HepG2 (cell line): Measurements from ENCODE around the gene KRTAP13-4. TPM values are rescaled to one million over a fixed set of nuclear protein-coding genes. Genes with fewer than 3 reads are reported as not detected.

Experiments
- ATAC-seq: fragments of 200-7000 bp; cut with Tn5 transposase; 3 replicates; pipeline ENCODE4 v1.9.1; 2020; ENCODE audit warnings: mild to moderate bottlenecking, moderate library complexity
- BruUV-seq: library from RNA; stranded (reverse); fragments of 400-500 nt; replicated peaks from 2 replicates; lab custom pipeline; 2021; lab: Mats Ljungman, UMichigan
- CTCF ChIA-PET: fragments of 300-600 bp; formaldehyde crosslinking; extraction: SDS; loops from one replicate; lab custom pipeline; 2021; ENCODE audit warnings: low total read pairs, inconsistent platforms, low intra/inter-chr PET ratio; lab: Yijun Ruan, JAX
- POLR2A ChIA-PET: fragments of 350-600 bp; sonication (Branson Sonifier 250); formaldehyde crosslinking; loops from one replicate; lab custom pipeline; 2020; ENCODE audit warnings: antibody characterized with exemption, inconsistent platforms; lab: Yijun Ruan, JAX
- DNase-seq: peaks from one replicate; pipeline ENCODE4 v3.0.0-alpha.2; 2015; ENCODE audit warnings: low spot score
- FAIRE-seq: peaks from 3 replicates; lab custom pipeline; 2011; peaks lifted over from hg19 to GRCh38; lab: Jason Lieb, UNC
- H2AFZ ChIP-seq: one replicate; pipeline ENCODE4 v1.6.1; 2011; ENCODE audit warnings: low read length, inconsistent platforms
- H3K27ac ChIP-seq: fragments of 300-600 bp; 3 replicates; pipeline ENCODE4 v1.8.0; 2011; ENCODE audit warnings: mixed run types, mild to moderate bottlenecking, mixed read lengths, low read length, inconsistent platforms; ENCODE audit not compliant: insufficient read depth; ENCODE audit errors: extremely low read length
- H3K27me3 ChIP-seq, 2 experiments: fragments of 200-600 bp in 1 of 2; 2 replicates in 1 of 2; 3 replicates in 1 of 2; pipeline versions ENCODE4 v1.6.0 to v1.8.0; 2011; ENCODE audit warnings: low read length in 2 of 2, mild to moderate bottlenecking in 2 of 2, moderate library complexity in 2 of 2, inconsistent platforms in 1 of 2; ENCODE audit not compliant: insufficient read depth in 2 of 2, control insufficient read depth in 1 of 2
- H3K36me3 ChIP-seq, 2 experiments: fragments of 200-600 bp in 1 of 2; replicated peaks in 1 of 2; 2 replicates in 1 of 2; 3 replicates in 1 of 2; pipeline versions ENCODE4 v1.5.1 to v1.8.0; 2011; ENCODE audit warnings: low read length in 2 of 2, inconsistent platforms in 1 of 2; ENCODE audit not compliant: insufficient read depth in 2 of 2, control insufficient read depth in 1 of 2
- H3K4me1 ChIP-seq: 2 replicates; pipeline ENCODE4 v1.5.1; 2012; ENCODE audit warnings: low read length, inconsistent platforms; ENCODE audit not compliant: insufficient read depth
- H3K4me2 ChIP-seq: 2 replicates; pipeline ENCODE4 v1.6.0; 2011; ENCODE audit warnings: low read depth, low read length, inconsistent platforms
- H3K4me3 ChIP-seq, 3 experiments: fragments of 200-600 bp in 1 of 3; sonication (generic), shearing (Covaris generic) in 1 of 3; replicated peaks in 1 of 3; 2 replicates each; pipeline ENCODE4 v1.5.1; 2011 to 2016; ENCODE audit warnings: low read length in 3 of 3, inconsistent platforms in 2 of 3, low read depth in 2 of 3, mild to moderate bottlenecking in 2 of 3, control low read depth in 1 of 3, mixed read lengths in 1 of 3; ENCODE audit not compliant: insufficient read depth in 1 of 3
- H3K79me2 ChIP-seq: one replicate; pipeline ENCODE4 v1.6.1; 2011; ENCODE audit warnings: low read length, inconsistent platforms; ENCODE audit not compliant: insufficient read depth
- H3K9ac ChIP-seq: 2 replicates; pipeline ENCODE4 v1.6.0; 2011; ENCODE audit warnings: mild to moderate bottlenecking, low read depth, low read length, inconsistent platforms; ENCODE audit not compliant: insufficient read depth
- H3K9me3 ChIP-seq: 2 replicates; pipeline ENCODE4 v1.5.1; 2012; ENCODE audit warnings: mild to moderate bottlenecking, low read length
- H4K20me1 ChIP-seq: 2 replicates; pipeline ENCODE4 v1.6.0; 2011; ENCODE audit warnings: inconsistent platforms, mild to moderate bottlenecking, low read length, moderate library complexity; ENCODE audit not compliant: insufficient read depth
- RAD51 ChIP-seq: fragments of 450-650 bp; IDR thresholded peaks from 2 replicates; pipeline ENCODE4 v1.6.1; 2016; ENCODE audit warnings: borderline replicate concordance
- WGBS: methylation state at CpG from one replicate; pipeline ENCODE4 v1.1.6; 2017; ENCODE audit warnings: low lambda C conversion rate; 5-methylcytosine and 5-hydroxymethylcytosine counted together
- in situ Hi-C: cut with HindIII; loops from 2 replicates; pipeline ENCODE4 v1.10.0; 2017; ENCODE audit warnings: low pct_unique_long_range_greater_than_20kb; ENCODE audit not compliant: extremely low pct_ligation_motif_present
- intact Hi-C: fragments of 100-400 bp; cut with micrococcal nuclease; formaldehyde crosslinking; loops from one replicate; pipeline ENCODE4 v1.10.0; 2022; ENCODE audit not compliant: unreplicated experiment
- polyA plus RNA-seq, 8 experiments: library from polyadenylated mRNA; depleted of rRNA in 3 of 8; stranded (reverse) in 7 of 8; unstranded in 1 of 8; fragments of >200 nt; fragmentation: Illumina TruSeq in 4 of 8; extraction: Trizol in 4 of 8; gene quantifications; 2 replicates each; pipeline versions ENCODE4 v1.2.1 to v1.2.3, GENCODE V29; 2011 to 2016; ENCODE audit warnings: low read depth in 4 of 8, missing spikeins in 1 of 8, mixed read lengths in 1 of 8; ENCODE audit not compliant: insufficient read depth in 1 of 8
- total RNA-seq, 5 experiments: library from RNA; depleted of rRNA; stranded (reverse); fragments of >200 nt; fragmentation: Illumina TruSeq; extraction: Trizol; gene quantifications; 2 replicates each; pipeline ENCODE4 v1.2.3, GENCODE V29; 2016; ENCODE audit warnings: low read depth in 1 of 5

KRTAP13-4 gene
- total and polyA plus RNA-seq, 2 of the 13 experiments (the other 11 are each of a cell fraction or from before 2014, with no cell fraction given) = not detected

DNA sequence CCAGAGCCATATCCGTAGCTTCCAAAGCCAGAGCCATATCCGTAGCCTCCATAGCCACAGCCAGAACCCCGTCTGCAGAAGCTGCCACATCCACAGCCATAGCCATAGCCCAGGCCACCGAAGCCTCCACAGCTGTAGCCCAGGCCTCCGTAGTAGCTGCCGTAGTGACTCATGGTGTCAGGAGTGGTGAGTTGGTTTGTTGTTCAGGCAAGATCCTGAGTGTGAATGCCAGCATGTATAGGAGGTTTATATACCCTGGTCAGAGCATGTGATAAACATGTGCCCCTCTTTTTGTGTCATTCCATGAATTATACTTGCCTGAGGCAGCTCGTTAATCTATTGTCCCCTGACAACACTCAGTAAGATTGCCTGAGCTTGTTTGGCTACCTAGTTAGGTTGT lies 50.1 kb downstream of the KRTAP13-4 start, which contains the start of gene KRTAP19-1:
Gene KRTAP19-1 (minus strand): TSS at position 223 of the 400 bp plus-strand sequence. CDS start 50 bp downstream, at position 173.
- POLR2A ChIA-PET = no interaction called here
- Histone ChIP-seq H3K4me1 (no peaks in the 10 kb centered on the region), H3K9ac (no peak within 1 kb of the TSS), H3K36me3 (no peaks in the 10 kb centered on the region), H4K20me1 (no peaks in the 10 kb centered on the region)
- CTCF ChIA-PET = no interaction called here
- in situ Hi-C loops = no loop called here
- TF ChIP-seq RAD51 = no peak
- TF ChIP-seq, all 625 proteins: peak for 0
- H3K27ac ChIP-seq = no peak within 1 kb of the TSS
- DNase-seq = no peak
- FAIRE-seq = no peak
- no peak for ATAC-seq
- no peak within 1 kb of the TSS for H2AFZ ChIP-seq
- no peak within 1 kb of the TSS for H3K4me2 ChIP-seq
- no peaks in the 10 kb centered on the region for H3K79me2 ChIP-seq
- BruUV-seq = no TSS peak
- H3K4me3 ChIP-seq = no peak within 1 kb of the TSS
- peaks cover 86% of the 10 kb centered on the region for H3K9me3 ChIP-seq
- WGBS = 7% methylated on average over 3 of the region's 7 CpGs
- no peaks in the 10 kb centered on the region for H3K27me3 ChIP-seq
- intact Hi-C loops = no loop called here

Other genes starting within 250 kb of the KRTAP13-4 start
- not detected in 2 replicates for gene CLDN8, start 214.1 kb upstream of the KRTAP13-4 start, total RNA-seq (2016; rRNA removed; fragmentation: Illumina TruSeq; extraction: Trizol)
- not detected in 2 replicates for gene CLDN8, start 214.1 kb upstream of the KRTAP13-4 start, polyA plus RNA-seq (2011; rRNA removed)
- not detected in 2 replicates for gene KRTAP24-1, start 147.3 kb upstream of the KRTAP13-4 start, total RNA-seq (2016; rRNA removed; fragmentation: Illumina TruSeq; extraction: Trizol)
- gene KRTAP24-1, start 147.3 kb upstream of the KRTAP13-4 start, polyA plus RNA-seq (2011; rRNA removed) = not detected in 2 replicates
- not detected in 2 replicates for gene KRTAP25-1, start 140.7 kb upstream of the KRTAP13-4 start, total RNA-seq (2016; rRNA removed; fragmentation: Illumina TruSeq; extraction: Trizol)
- not detected in 2 replicates for gene KRTAP25-1, start 140.7 kb upstream of the KRTAP13-4 start, polyA plus RNA-seq (2011; rRNA removed)
- gene KRTAP26-1, start 109.9 kb upstream of the KRTAP13-4 start, total RNA-seq (2016; rRNA removed; fragmentation: Illumina TruSeq; extraction: Trizol) = not detected in 2 replicates
- gene KRTAP26-1, start 109.9 kb upstream of the KRTAP13-4 start, polyA plus RNA-seq (2011; rRNA removed) = not detected in 2 replicates
- gene KRTAP27-1, start 92.5 kb upstream of the KRTAP13-4 start, total RNA-seq (2016; rRNA removed; fragmentation: Illumina TruSeq; extraction: Trizol) = not detected in 2 replicates
- not detected in 2 replicates for gene KRTAP27-1, start 92.5 kb upstream of the KRTAP13-4 start, polyA plus RNA-seq (2011; rRNA removed)
- gene KRTAP23-1, start 81.6 kb upstream of the KRTAP13-4 start, total RNA-seq (2016; rRNA removed; fragmentation: Illumina TruSeq; extraction: Trizol) = not detected in 2 replicates
- not detected in 2 replicates for gene KRTAP23-1, start 81.6 kb upstream of the KRTAP13-4 start, polyA plus RNA-seq (2011; rRNA removed)
- gene KRTAP13-2, start 57.9 kb upstream of the KRTAP13-4 start, total RNA-seq (2016; rRNA removed; fragmentation: Illumina TruSeq; extraction: Trizol) = not detected in 2 replicates
- gene KRTAP13-2, start 57.9 kb upstream of the KRTAP13-4 start, polyA plus RNA-seq (2011; rRNA removed) = not detected in 2 replicates
- gene KRTAP13-1, start 34.2 kb upstream of the KRTAP13-4 start, total RNA-seq (2016; rRNA removed; fragmentation: Illumina TruSeq; extraction: Trizol) = not detected in 2 replicates
- gene KRTAP13-1, start 34.2 kb upstream of the KRTAP13-4 start, polyA plus RNA-seq (2011; rRNA removed) = not detected in 2 replicates
- gene KRTAP13-3, start 4.3 kb upstream of the KRTAP13-4 start, total RNA-seq (2016; rRNA removed; fragmentation: Illumina TruSeq; extraction: Trizol) = not detected in 2 replicates
- not detected in 2 replicates for gene KRTAP13-3, start 4.3 kb upstream of the KRTAP13-4 start, polyA plus RNA-seq (2011; rRNA removed)
- not detected in 2 replicates for gene KRTAP15-1, start 10.1 kb downstream of the KRTAP13-4 start, total RNA-seq (2016; rRNA removed; fragmentation: Illumina TruSeq; extraction: Trizol)
- gene KRTAP15-1, start 10.1 kb downstream of the KRTAP13-4 start, polyA plus RNA-seq (2011; rRNA removed) = not detected in 2 replicates
- gene KRTAP19-1, start 50.1 kb downstream of the KRTAP13-4 start, total RNA-seq (2016; rRNA removed; fragmentation: Illumina TruSeq; extraction: Trizol) = not detected in 2 replicates
- not detected in 2 replicates for gene KRTAP19-1, start 50.1 kb downstream of the KRTAP13-4 start, polyA plus RNA-seq (2011; rRNA removed)
- gene KRTAP19-2, start 57.2 kb downstream of the KRTAP13-4 start, total RNA-seq (2016; rRNA removed; fragmentation: Illumina TruSeq; extraction: Trizol) = not detected in 2 replicates
- gene KRTAP19-2, start 57.2 kb downstream of the KRTAP13-4 start, polyA plus RNA-seq (2011; rRNA removed) = not detected in 2 replicates
- not detected in 2 replicates for gene KRTAP19-3, start 61.8 kb downstream of the KRTAP13-4 start, total RNA-seq (2016; rRNA removed; fragmentation: Illumina TruSeq; extraction: Trizol)
- not detected in 2 replicates for gene KRTAP19-3, start 61.8 kb downstream of the KRTAP13-4 start, polyA plus RNA-seq (2011; rRNA removed)
- gene KRTAP19-4, start 66.9 kb downstream of the KRTAP13-4 start, total RNA-seq (2016; rRNA removed; fragmentation: Illumina TruSeq; extraction: Trizol) = not detected in 2 replicates
- not detected in 2 replicates for gene KRTAP19-4, start 66.9 kb downstream of the KRTAP13-4 start, polyA plus RNA-seq (2011; rRNA removed)
- gene KRTAP19-5, start 71.9 kb downstream of the KRTAP13-4 start, total RNA-seq (2016; rRNA removed; fragmentation: Illumina TruSeq; extraction: Trizol) = not detected in 2 replicates
- gene KRTAP19-5, start 71.9 kb downstream of the KRTAP13-4 start, polyA plus RNA-seq (2011; rRNA removed) = not detected in 2 replicates
- gene KRTAP19-6, start 111.6 kb downstream of the KRTAP13-4 start, total RNA-seq (2016; rRNA removed; fragmentation: Illumina TruSeq; extraction: Trizol) = not detected in 2 replicates
- not detected in 2 replicates for gene KRTAP19-6, start 111.6 kb downstream of the KRTAP13-4 start, polyA plus RNA-seq (2011; rRNA removed)
- gene KRTAP19-7, start 131.1 kb downstream of the KRTAP13-4 start, total RNA-seq (2016; rRNA removed; fragmentation: Illumina TruSeq; extraction: Trizol) = not detected in 2 replicates
- gene KRTAP19-7, start 131.1 kb downstream of the KRTAP13-4 start, polyA plus RNA-seq (2011; rRNA removed) = not detected in 2 replicates
- not detected in 2 replicates for gene KRTAP22-2, start 160.2 kb downstream of the KRTAP13-4 start, total RNA-seq (2016; rRNA removed; fragmentation: Illumina TruSeq; extraction: Trizol)
- gene KRTAP22-2, start 160.2 kb downstream of the KRTAP13-4 start, polyA plus RNA-seq (2011; rRNA removed) = not detected in 2 replicates
- gene KRTAP6-3, start 162.2 kb downstream of the KRTAP13-4 start, total RNA-seq (2016; rRNA removed; fragmentation: Illumina TruSeq; extraction: Trizol) = not detected in 2 replicates
- not detected in 2 replicates for gene KRTAP6-3, start 162.2 kb downstream of the KRTAP13-4 start, polyA plus RNA-seq (2011; rRNA removed)
- not detected in 2 replicates for gene KRTAP6-2, start 168.7 kb downstream of the KRTAP13-4 start, total RNA-seq (2016; rRNA removed; fragmentation: Illumina TruSeq; extraction: Trizol)
- gene KRTAP6-2, start 168.7 kb downstream of the KRTAP13-4 start, polyA plus RNA-seq (2011; rRNA removed) = not detected in 2 replicates
- not detected in 2 replicates for gene KRTAP22-1, start 170.9 kb downstream of the KRTAP13-4 start, total RNA-seq (2016; rRNA removed; fragmentation: Illumina TruSeq; extraction: Trizol)
- gene KRTAP22-1, start 170.9 kb downstream of the KRTAP13-4 start, polyA plus RNA-seq (2011; rRNA removed) = not detected in 2 replicates
- gene KRTAP6-1, start 183.7 kb downstream of the KRTAP13-4 start, total RNA-seq (2016; rRNA removed; fragmentation: Illumina TruSeq; extraction: Trizol) = not detected in 2 replicates
- not detected in 2 replicates for gene KRTAP6-1, start 183.7 kb downstream of the KRTAP13-4 start, polyA plus RNA-seq (2011; rRNA removed)
- gene KRTAP20-1, start 186.2 kb downstream of the KRTAP13-4 start, total RNA-seq (2016; rRNA removed; fragmentation: Illumina TruSeq; extraction: Trizol) = not detected in 2 replicates
- gene KRTAP20-1, start 186.2 kb downstream of the KRTAP13-4 start, polyA plus RNA-seq (2011; rRNA removed) = not detected in 2 replicates
- not detected in 2 replicates for gene KRTAP20-4, start 190.4 kb downstream of the KRTAP13-4 start, total RNA-seq (2016; rRNA removed; fragmentation: Illumina TruSeq; extraction: Trizol)
- gene KRTAP20-4, start 190.4 kb downstream of the KRTAP13-4 start, polyA plus RNA-seq (2011; rRNA removed) = not detected in 2 replicates
- not detected in 2 replicates for gene KRTAP20-2, start 205.0 kb downstream of the KRTAP13-4 start, total RNA-seq (2016; rRNA removed; fragmentation: Illumina TruSeq; extraction: Trizol)
- gene KRTAP20-2, start 205.0 kb downstream of the KRTAP13-4 start, polyA plus RNA-seq (2011; rRNA removed) = not detected in 2 replicates
- not detected in 2 replicates for gene KRTAP20-3, start 212.6 kb downstream of the KRTAP13-4 start, total RNA-seq (2016; rRNA removed; fragmentation: Illumina TruSeq; extraction: Trizol)
- not detected in 2 replicates for gene KRTAP20-3, start 212.6 kb downstream of the KRTAP13-4 start, polyA plus RNA-seq (2011; rRNA removed)